ENCODE results near the gene NLRP1.

The NLRP1 gene

GRCh38 chr17:5584383-5585286, at the start of gene NLRP1:
TSS of gene NLRP1 (minus strand) at chr17:5584509. CDS start at chr17:5583957, 552 bp downstream.
- no peak within 1 kb of the TSS for H3K27ac ChIP-seq (ENCODE audit: low read depth, low read length)
- no peak within 1 kb of the TSS for H3K9ac ChIP-seq (ENCODE audit: low read depth, low read length)
- H3K4me3 ChIP-seq (ENCODE audit: low read depth, low read length) = no peak within 1 kb of the TSS
- no peaks in the 10 kb centered on the region for H3K36me3 ChIP-seq (ENCODE audit: control insufficient read depth, insufficient read depth, low read length)
- no peaks in the 10 kb centered on the region for H3K27me3 ChIP-seq (ENCODE audit: control insufficient read depth, insufficient read depth, low read length)
- H3K4me1 ChIP-seq (ENCODE audit: control insufficient read depth, insufficient read depth, low read length) = no peaks in the 10 kb centered on the region
- no peaks in the 10 kb centered on the region for H3K9me3 ChIP-seq (ENCODE audit: control insufficient read depth, insufficient read depth, low read length)

GRCh38 chr17:5631958-5632590, 47.8 kb upstream of the NLRP1 start:
- Histone ChIP-seq H3K27ac (ENCODE audit: low read depth, low read length) (no peak overlapping the region), H3K4me3 (ENCODE audit: low read depth, low read length) (no peak overlapping the region), H3K4me1 (ENCODE audit: control insufficient read depth, insufficient read depth, low read length) (no peaks in the 10 kb centered on the region), H3K9ac (ENCODE audit: low read depth, low read length) (no peak overlapping the region), H3K9me3 (ENCODE audit: control insufficient read depth, insufficient read depth, low read length) (no peaks in the 10 kb centered on the region), H3K27me3 (ENCODE audit: control insufficient read depth, insufficient read depth, low read length) (no peaks in the 10 kb centered on the region), H3K36me3 (ENCODE audit: control insufficient read depth, insufficient read depth, low read length) (no peaks in the 10 kb centered on the region)

GRCh38 chr17:5630434-5630833, 46.1 kb upstream of the NLRP1 start:
- no peaks in the 10 kb centered on the region for H3K36me3 ChIP-seq (ENCODE audit: control insufficient read depth, insufficient read depth, low read length)
- H3K9ac ChIP-seq (ENCODE audit: low read depth, low read length) = no peak overlapping the region
- no peak overlapping the region for H3K27ac ChIP-seq (ENCODE audit: low read depth, low read length)
- H3K9me3 ChIP-seq (ENCODE audit: control insufficient read depth, insufficient read depth, low read length) = no peaks in the 10 kb centered on the region
- H3K4me3 ChIP-seq (ENCODE audit: low read depth, low read length) = no peak overlapping the region
- H3K27me3 ChIP-seq (ENCODE audit: control insufficient read depth, insufficient read depth, low read length) = no peaks in the 10 kb centered on the region
- no peaks in the 10 kb centered on the region for H3K4me1 ChIP-seq (ENCODE audit: control insufficient read depth, insufficient read depth, low read length)

- Histone ChIP-seq H3K9ac (ENCODE audit: low read depth, low read length) (no peak overlapping the region), H3K27ac (ENCODE audit: low read depth, low read length) (no peak overlapping the region), H3K4me1 (ENCODE audit: control insufficient read depth, insufficient read depth, low read length) (no peaks in the 10 kb centered on the region), H3K9me3 (ENCODE audit: control insufficient read depth, insufficient read depth, low read length) (no peaks in the 10 kb centered on the region), H3K27me3 (ENCODE audit: control insufficient read depth, insufficient read depth, low read length) (no peaks in the 10 kb centered on the region), H3K4me3 (ENCODE audit: low read depth, low read length) (no peak overlapping the region), H3K36me3 (ENCODE audit: control insufficient read depth, insufficient read depth, low read length) (no peaks in the 10 kb centered on the region)
Observed at GRCh38 chr17:5629128-5629527, 44.8 kb upstream of the NLRP1 start.

- no peaks in the 10 kb centered on the region for H3K4me1 ChIP-seq (ENCODE audit: control insufficient read depth, insufficient read depth, low read length)
- H3K27me3 ChIP-seq (ENCODE audit: control insufficient read depth, insufficient read depth, low read length) = no peaks in the 10 kb centered on the region
- no peak overlapping the region for H3K27ac ChIP-seq (ENCODE audit: low read depth, low read length)
- H3K9ac ChIP-seq (ENCODE audit: low read depth, low read length) = no peak overlapping the region
- no peak overlapping the region for H3K4me3 ChIP-seq (ENCODE audit: low read depth, low read length)
- no peaks in the 10 kb centered on the region for H3K36me3 ChIP-seq (ENCODE audit: control insufficient read depth, insufficient read depth, low read length)
- H3K9me3 ChIP-seq (ENCODE audit: control insufficient read depth, insufficient read depth, low read length) = no peaks in the 10 kb centered on the region
Observed at GRCh38 chr17:5628262-5628661, 44.0 kb upstream of the NLRP1 start.

- Histone ChIP-seq H3K9me3 (ENCODE audit: control insufficient read depth, insufficient read depth, low read length) (no peaks in the 10 kb centered on the region), H3K27ac (ENCODE audit: low read depth, low read length) (no peak overlapping the region), H3K36me3 (ENCODE audit: control insufficient read depth, insufficient read depth, low read length) (no peaks in the 10 kb centered on the region), H3K27me3 (ENCODE audit: control insufficient read depth, insufficient read depth, low read length) (no peaks in the 10 kb centered on the region), H3K4me3 (ENCODE audit: low read depth, low read length) (no peak overlapping the region), H3K4me1 (ENCODE audit: control insufficient read depth, insufficient read depth, low read length) (no peaks in the 10 kb centered on the region), H3K9ac (ENCODE audit: low read depth, low read length) (no peak overlapping the region)
Observed at GRCh38 chr17:5624211-5624610, 39.9 kb upstream of the NLRP1 start.

GRCh38 chr17:5621729-5622128, 37.4 kb upstream of the NLRP1 start:
- H3K9ac ChIP-seq (ENCODE audit: low read depth, low read length) = no peak overlapping the region

GRCh38 chr17:5621026-5621425, 36.7 kb upstream of the NLRP1 start:
- Histone ChIP-seq H3K9me3 (ENCODE audit: control insufficient read depth, insufficient read depth, low read length) (no peaks in the 10 kb centered on the region), H3K4me1 (ENCODE audit: control insufficient read depth, insufficient read depth, low read length) (no peaks in the 10 kb centered on the region), H3K27me3 (ENCODE audit: control insufficient read depth, insufficient read depth, low read length) (no peaks in the 10 kb centered on the region), H3K36me3 (ENCODE audit: control insufficient read depth, insufficient read depth, low read length) (no peaks in the 10 kb centered on the region), H3K4me3 (ENCODE audit: low read depth, low read length) (no peak overlapping the region), H3K9ac (ENCODE audit: low read depth, low read length) (no peak overlapping the region), H3K27ac (ENCODE audit: low read depth, low read length) (no peak overlapping the region)

More at GRCh38 chr17:5621729-5622128, 37.4 kb upstream of the NLRP1 start:
- no peaks in the 10 kb centered on the region for H3K4me1 ChIP-seq (ENCODE audit: control insufficient read depth, insufficient read depth, low read length)
- H3K4me3 ChIP-seq (ENCODE audit: low read depth, low read length) = no peak overlapping the region
- no peaks in the 10 kb centered on the region for H3K36me3 ChIP-seq (ENCODE audit: control insufficient read depth, insufficient read depth, low read length)
- no peak overlapping the region for H3K27ac ChIP-seq (ENCODE audit: low read depth, low read length)
- no peaks in the 10 kb centered on the region for H3K27me3 ChIP-seq (ENCODE audit: control insufficient read depth, insufficient read depth, low read length)
- no peaks in the 10 kb centered on the region for H3K9me3 ChIP-seq (ENCODE audit: control insufficient read depth, insufficient read depth, low read length)

GRCh38 chr17:5619088-5619740, 34.9 kb upstream of the NLRP1 start:
- Histone ChIP-seq H3K4me3 (ENCODE audit: low read depth, low read length) (no peak overlapping the region), H3K36me3 (ENCODE audit: control insufficient read depth, insufficient read depth, low read length) (no peaks in the 10 kb centered on the region), H3K27me3 (ENCODE audit: control insufficient read depth, insufficient read depth, low read length) (no peaks in the 10 kb centered on the region), H3K27ac (ENCODE audit: low read depth, low read length) (no peak overlapping the region), H3K9me3 (ENCODE audit: control insufficient read depth, insufficient read depth, low read length) (no peaks in the 10 kb centered on the region), H3K4me1 (ENCODE audit: control insufficient read depth, insufficient read depth, low read length) (no peaks in the 10 kb centered on the region), H3K9ac (ENCODE audit: low read depth, low read length) (no peak overlapping the region)

- no peaks in the 10 kb centered on the region for H3K4me1 ChIP-seq (ENCODE audit: control insufficient read depth, insufficient read depth, low read length)
- no peak overlapping the region for H3K4me3 ChIP-seq (ENCODE audit: low read depth, low read length)
- no peaks in the 10 kb centered on the region for H3K9me3 ChIP-seq (ENCODE audit: control insufficient read depth, insufficient read depth, low read length)
- H3K36me3 ChIP-seq (ENCODE audit: control insufficient read depth, insufficient read depth, low read length) = no peaks in the 10 kb centered on the region
- H3K27ac ChIP-seq (ENCODE audit: low read depth, low read length) = no peak overlapping the region
- no peaks in the 10 kb centered on the region for H3K27me3 ChIP-seq (ENCODE audit: control insufficient read depth, insufficient read depth, low read length)
- no peak overlapping the region for H3K9ac ChIP-seq (ENCODE audit: low read depth, low read length)
Observed at GRCh38 chr17:5618476-5618875, 34.2 kb upstream of the NLRP1 start.

- Histone ChIP-seq H3K4me3 (ENCODE audit: low read depth, low read length) (no peak overlapping the region), H3K27me3 (ENCODE audit: control insufficient read depth, insufficient read depth, low read length) (no peaks in the 10 kb centered on the region), H3K9me3 (ENCODE audit: control insufficient read depth, insufficient read depth, low read length) (no peaks in the 10 kb centered on the region)
Observed at GRCh38 chr17:5615476-5615875, 31.2 kb upstream of the NLRP1 start.

More at GRCh38 chr17:5615476-5615875, 31.2 kb upstream of the NLRP1 start:
- Histone ChIP-seq H3K4me1 (ENCODE audit: control insufficient read depth, insufficient read depth, low read length) (no peaks in the 10 kb centered on the region), H3K36me3 (ENCODE audit: control insufficient read depth, insufficient read depth, low read length) (no peaks in the 10 kb centered on the region), H3K9ac (ENCODE audit: low read depth, low read length) (no peak overlapping the region), H3K27ac (ENCODE audit: low read depth, low read length) (no peak overlapping the region)

Data from HUES48 (cell line).